Activated T-cell treated with anti-CD3 and anti-CD28 coated beads, Interleukin-2, amount 50 U/mL, for 72 hours (primary cell): ENCODE data around the gene GNG4. TPM values are rescaled to one million over a fixed set of nuclear protein-coding genes. Genes with fewer than 3 reads are reported as not detected.

ENCODE experiments used
- total RNA-seq, 2 donors: library from RNA; stranded (reverse); gene quantifications; one replicate each; pipeline ENCODE4 v1.2.3, GENCODE V29; 2022

GNG4 gene
- total RNA-seq, 2 donors from 2014 or later = 13.9 to 20.4 TPM

Other genes starting within 250 kb of the GNG4 start
- gene B3GALNT2, start 145.3 kb downstream of the GNG4 start, total RNA-seq = 1 to 10 TPM; 8.8 to 9.1 TPM
- gene LYST, start 217.1 kb upstream of the GNG4 start, total RNA-seq = 10 to 100 TPM; 43.9 to 50.7 TPM